AG10803 (cell line): ENCODE measurements around the gene TCAP.

Experiments used
- DNase-seq: peaks from one replicate; pipeline ENCODE4 v3.0.0; 2010; ENCODE audit warnings: low read depth
- H3K4me3 ChIP-seq: 2 replicates; pipeline ENCODE4 v1.5.1; 2011; ENCODE audit warnings: mild to moderate bottlenecking, low read length, control low read depth
- CTCF ChIP-seq: conservative IDR thresholded peaks from 2 replicates; pipeline ENCODE4 v1.5.1; 2011; ENCODE audit warnings: mild to moderate bottlenecking, low read length, control low read depth, inconsistent platforms

TCAP gene

DNA sequence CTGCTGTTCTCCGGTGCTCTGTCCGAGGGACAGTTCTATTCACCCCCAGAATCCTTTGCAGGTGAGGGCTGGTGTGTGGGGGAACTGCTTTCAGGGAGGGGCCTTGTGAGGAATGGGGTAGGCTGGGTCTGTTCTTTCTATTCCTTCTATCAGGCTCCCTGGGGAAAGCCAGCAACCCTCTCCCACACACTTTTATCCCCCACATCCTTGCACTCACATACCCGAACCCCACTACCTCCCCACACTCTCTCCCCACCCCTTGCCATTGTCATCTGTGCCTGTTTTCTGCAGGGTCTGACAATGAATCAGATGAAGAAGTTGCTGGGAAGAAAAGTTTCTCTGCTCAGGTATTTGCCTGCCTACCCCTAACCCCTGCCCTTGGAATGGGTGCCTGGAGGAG is 6.4 kb upstream of the TCAP start:
- no peak for TF ChIP-seq CTCF
- DNase-seq, result no peak
- no peak overlapping the region for H3K4me3 ChIP-seq

GRCh38 chr17:39659279-39660010 is 5.7 kb upstream of the TCAP start:
- DNase-seq, result no peak
- no peak overlapping the region for H3K4me3 ChIP-seq
- no peak for TF ChIP-seq CTCF

DNA sequence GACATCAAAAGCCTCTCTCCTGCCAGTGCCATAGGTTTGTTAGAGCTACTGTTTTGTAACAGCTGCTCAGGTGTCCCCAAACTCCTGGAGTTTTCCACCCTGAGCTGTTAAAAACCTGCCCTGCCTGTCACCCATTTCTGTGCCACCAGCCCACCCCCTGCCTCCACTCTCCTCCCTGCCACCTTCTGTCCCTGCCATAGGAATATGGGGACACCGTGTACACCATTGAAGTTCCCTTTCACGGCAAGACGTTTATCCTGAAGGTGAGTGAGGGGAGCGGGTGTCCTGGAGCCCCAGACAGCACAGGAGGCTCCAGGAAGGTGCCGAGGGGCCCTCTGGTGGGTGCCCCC is 5.2 kb upstream of the TCAP start:
- H3K4me3 ChIP-seq, result no peak overlapping the region
- TF ChIP-seq CTCF, result no peak
- DNase-seq, result no peak

DNA sequence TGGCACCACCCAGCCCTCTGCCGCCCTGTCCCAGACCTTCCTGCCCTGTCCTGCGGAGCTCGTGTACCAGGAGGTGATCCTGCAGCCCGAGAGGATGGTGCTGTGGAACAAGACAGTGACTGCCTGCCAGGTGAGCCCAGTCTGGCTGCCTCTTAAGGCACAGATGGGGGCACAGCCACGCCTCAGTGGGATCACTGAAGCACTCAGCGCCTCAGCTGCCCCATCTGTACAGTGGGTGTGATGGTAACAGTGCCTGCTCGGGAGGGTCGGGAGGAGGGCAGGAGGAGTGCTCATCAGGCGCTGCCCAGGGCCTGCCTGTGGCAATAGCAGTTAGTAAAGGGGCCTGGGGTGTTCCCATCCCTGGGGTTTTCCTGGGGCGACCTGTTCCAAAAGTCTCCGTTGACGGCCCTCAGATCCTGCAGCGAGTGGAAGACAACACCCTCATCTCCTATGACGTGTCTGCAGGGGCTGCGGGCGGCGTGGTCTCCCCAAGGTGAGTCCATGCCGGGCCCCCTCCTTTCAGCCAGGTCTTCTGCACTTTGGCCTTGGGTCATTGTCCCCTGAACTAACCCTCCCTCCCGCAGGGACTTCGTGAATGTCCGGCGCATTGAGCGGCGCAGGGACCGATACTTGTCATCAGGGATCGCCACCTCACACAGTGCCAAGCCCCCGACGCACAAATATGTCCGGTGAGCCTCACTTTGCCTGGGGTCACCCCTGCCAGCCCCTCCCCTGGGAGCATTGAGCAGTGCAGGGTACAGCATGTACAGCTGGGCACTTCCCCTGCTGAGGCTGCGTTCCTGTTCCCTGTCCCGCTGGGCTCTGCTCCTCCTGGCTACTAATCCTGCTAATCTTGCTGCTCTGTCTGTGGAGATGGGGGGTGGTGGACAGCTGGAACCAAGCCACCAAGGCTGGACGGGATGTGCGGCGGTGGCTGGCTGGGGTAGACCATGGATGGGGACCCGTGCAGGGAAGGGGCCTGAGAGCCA is 4.5 kb upstream of the TCAP start:
- H3K4me3 ChIP-seq, result no peak overlapping the region
- DNase-seq, result no peak
- no peak for TF ChIP-seq CTCF

DNA sequence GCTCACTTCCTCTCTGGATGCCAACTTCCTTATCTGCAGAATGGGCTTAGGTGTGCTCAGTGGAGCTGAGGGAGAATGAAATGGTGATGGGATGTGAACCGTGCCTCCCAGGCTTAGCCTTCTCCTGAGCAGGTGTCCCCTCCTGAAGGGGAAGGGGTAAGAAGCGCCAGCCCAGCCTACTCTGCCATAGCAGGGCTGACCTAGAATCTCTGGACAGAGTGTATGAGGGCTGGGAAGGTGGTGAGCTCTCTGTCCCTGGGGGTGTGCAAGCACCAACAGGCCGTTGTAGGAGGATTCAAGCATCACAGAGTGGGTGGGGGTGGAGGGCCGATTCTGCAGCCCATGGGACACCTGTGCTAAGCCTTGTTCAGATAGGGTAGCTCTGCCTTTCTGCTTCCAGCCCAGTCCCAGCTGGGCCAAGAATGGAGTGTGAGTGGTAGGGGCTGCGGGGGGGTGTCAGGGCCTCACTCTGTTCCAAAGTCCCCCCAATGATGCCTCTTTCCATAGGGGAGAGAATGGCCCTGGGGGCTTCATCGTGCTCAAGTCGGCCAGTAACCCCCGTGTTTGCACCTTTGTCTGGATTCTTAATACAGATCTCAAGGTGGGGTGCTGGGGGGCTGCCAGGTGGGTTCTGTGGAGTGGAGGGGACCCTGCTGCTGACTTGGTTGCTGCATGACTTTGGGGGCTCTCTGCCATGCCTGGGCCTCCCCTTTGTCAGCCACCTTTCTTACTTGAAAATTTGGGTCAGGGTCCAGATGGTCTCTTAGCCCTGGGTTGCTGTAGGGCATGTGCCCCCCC is 3.2 kb upstream of the TCAP start:
- DNase-seq, result no peak
- no peak for TF ChIP-seq CTCF
- no peak overlapping the region for H3K4me3 ChIP-seq

DNA sequence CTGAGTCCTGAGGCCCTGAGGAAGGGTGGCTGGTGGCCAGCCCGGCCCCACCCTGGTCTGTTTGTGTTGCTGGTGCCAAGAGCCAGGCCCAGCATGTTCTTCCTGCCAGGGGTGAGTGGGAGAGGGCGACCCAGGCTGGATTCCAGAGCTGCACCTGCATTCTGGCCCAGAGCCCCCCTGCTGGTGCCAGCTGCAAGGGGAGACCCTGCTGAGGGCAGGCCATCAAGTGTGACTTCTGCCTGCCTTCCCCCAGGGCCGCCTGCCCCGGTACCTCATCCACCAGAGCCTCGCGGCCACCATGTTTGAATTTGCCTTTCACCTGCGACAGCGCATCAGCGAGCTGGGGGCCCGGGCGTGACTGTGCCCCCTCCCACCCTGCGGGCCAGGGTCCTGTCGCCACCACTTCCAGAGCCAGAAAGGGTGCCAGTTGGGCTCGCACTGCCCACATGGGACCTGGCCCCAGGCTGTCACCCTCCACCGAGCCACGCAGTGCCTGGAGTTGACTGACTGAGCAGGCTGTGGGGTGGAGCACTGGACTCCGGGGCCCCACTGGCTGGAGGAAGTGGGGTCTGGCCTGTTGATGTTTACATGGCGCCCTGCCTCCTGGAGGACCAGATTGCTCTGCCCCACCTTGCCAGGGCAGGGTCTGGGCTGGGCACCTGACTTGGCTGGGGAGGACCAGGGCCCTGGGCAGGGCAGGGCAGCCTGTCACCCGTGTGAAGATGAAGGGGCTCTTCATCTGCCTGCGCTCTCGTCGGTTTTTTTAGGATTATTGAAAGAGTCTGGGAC is 2.4 kb upstream of the TCAP start:
- DNase-seq, result no peak
- TF ChIP-seq CTCF, result no peak
- H3K4me3 ChIP-seq, result no peak overlapping the region
